HG03066 (cell line): Measurements from ENCODE around the gene TMC2.
"Not testable (repeated sequence)": the region's sequence is repeated elsewhere in the genome, so short reads cannot be mapped to it uniquely, and the experiment has no call there.

Source experiments
- ATAC-seq: cut with Tn5 transposase; IDR thresholded peaks from one replicate; pipeline ENCODE4 v1.9.1; 2021; ENCODE audit warnings: low read depth; ENCODE audit not compliant: unreplicated experiment

TMC2 gene

GRCh38 chr20:2523919-2524708 is 12.3 kb upstream of the TMC2 start:
- ATAC-seq: peak; percentile 88

DNA sequence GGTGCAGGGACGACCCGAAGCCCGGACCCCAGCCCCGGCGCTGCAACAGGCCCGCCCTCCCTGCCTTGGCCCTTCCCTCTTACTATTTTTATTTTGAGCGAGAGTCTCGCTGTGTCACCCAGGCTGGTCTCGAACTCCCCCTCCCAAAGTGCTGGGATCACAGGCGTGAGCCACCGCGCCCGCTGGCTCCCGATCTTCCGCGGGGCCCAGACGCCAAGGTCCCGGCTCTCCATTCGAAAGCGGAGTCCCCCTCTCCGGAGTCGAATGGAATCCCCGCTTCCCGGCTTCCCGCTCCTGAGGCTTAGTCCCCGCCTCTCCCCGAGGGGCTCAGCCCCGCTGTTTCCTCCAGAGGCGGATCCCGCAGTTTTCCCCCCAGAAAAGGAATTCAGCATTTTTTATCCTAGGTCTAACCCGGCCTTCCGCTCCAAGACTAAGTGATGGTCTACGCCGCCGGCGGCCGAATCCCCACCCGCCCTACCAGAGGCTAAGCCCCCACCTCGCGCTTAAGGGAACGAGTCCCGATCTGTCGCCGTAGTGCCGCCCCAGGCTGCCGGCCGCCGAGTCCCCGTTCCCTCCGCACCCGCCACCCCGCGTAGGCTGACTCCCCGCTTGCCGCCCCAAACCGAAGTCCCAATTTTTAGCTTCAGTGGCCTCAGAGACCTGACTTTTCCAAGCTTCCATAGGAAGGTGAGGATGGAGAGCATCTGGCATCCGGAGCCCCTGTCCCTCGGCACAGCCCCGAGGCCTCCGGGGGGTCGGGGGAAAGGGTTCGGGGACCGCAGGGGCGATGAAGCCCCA is 11.5 kb upstream of the TMC2 start:
- ATAC-seq: peak; percentile 38

GRCh38 chr20:2526218-2526583 is 10.2 kb upstream of the TMC2 start:
- ATAC-seq: not testable (repeated sequence)

DNA sequence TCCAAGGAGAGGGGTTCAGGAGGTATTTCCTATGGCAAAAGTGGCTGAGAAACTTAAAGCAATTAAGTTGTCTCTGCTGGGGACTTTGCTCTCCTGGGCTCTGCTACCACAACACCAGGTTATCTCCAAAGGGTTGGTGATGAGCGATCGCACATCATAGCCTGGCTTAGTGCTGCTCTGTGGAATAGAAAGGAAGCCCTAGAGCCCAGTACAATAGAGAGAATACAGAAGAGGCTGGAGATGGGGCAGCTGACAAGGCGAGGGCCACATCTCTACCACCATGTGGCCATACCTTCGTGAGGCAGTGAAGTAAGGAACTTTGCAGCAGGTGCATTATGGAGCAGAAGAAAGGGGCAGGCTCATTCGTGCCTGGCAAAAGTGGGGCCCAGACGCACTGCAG is 8.6 kb upstream of the TMC2 start:
- ATAC-seq: no peak

- ATAC-seq: no peak
These were observed 7.6 kb upstream of the TMC2 start for GRCh38 chr20:2528671-2529271.

DNA sequence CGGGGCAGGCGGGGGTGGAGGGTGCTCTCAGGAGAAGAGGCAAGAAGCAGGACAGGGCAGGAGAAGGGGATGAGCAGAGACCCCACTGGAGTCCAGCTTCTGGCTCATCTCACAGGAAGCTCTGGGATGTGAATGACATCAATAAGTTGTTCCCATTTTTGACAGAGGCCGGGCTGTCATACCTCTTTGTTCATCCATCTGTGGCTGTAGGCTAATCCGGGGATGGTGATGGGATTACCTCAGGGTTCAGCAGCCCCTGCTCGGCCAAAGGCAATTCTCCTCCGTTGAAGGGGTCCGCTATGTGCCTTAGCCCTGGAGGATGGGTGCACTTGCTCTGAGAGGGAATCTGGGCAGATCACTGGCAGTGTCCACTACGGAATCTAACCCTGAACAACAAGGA is 3.3 kb upstream of the TMC2 start:
- no peak for ATAC-seq

DNA sequence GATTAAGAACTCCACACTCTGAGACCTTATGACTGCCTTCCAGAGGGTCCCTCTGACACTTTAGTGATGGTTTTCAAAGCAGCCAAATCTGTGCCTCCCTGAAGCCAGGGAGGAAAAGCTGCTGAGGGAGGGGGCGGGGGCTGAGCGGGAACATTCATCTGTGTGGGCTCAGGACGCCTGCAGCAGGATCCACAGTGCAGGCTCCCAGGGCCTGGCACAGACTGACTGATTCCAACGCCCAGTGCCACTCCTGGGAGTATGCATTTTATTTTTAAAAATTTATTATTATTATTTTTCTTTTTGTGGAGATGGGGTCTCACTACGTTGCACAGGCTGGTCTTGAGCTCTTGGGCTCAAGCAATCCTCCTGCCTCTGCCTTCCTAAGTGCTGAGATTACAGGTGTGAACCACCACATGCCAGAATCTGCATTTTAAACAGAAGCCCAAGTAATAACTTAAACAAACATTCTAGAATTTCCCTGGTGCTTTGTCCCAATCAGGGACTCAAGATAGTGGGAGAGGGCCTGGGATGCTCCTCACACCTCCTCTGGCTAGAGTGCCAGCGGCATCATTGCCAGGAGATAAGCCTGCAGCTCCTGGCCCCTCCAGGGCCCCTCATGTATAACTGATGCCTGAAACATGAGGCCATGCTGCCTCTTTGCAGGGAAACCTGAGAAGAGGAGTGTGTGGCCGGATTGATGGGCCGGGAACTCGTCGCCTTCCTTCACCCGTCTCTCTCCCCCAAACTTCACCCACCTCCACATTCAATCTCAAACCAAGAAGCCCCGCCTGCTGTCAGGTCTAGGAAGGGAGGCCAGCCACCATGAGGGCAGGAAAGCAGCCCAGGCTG is 438 bp upstream of the TMC2 start:
- no peak for ATAC-seq

DNA sequence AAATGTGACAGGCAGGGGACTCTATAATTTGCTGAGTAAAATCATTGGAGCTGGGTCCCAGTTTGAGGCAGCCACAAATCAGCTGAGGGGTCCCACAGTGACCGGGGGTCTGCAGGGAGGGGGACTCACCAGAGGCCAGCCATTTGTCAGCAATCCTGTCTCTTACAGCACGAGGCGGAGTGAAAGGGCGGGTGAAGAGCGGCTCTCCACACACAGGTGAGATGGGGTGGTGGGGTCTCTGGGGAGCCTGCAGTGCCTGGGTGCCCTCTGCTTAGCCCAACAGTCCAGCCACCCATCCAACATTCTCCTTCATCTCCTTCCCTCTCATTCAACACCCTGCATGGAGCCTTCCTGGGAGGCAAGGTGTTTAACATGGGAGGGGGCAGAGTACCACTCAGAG is 728 bp downstream of the TMC2 start:
- no peak for ATAC-seq

DNA sequence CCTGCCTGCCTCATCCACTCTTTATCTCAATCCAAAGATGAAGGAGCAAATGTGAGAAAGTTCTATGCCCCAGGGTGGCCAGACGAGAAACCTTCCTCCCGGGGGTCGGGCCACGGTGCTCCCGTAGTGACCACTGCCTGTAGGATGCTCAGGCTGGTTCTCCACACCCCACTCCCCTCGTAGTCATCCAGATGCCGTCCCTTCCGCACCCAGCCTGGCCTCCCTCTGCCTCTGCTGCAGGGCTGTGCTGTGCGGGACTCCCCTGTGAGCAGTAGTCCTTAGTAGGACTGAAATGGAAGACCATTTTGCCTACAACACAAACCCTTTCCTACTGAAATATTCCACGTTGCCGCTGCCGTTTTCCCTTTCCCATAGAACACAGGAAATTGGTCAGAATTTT is 2.0 kb downstream of the TMC2 start:
- ATAC-seq: no peak

DNA sequence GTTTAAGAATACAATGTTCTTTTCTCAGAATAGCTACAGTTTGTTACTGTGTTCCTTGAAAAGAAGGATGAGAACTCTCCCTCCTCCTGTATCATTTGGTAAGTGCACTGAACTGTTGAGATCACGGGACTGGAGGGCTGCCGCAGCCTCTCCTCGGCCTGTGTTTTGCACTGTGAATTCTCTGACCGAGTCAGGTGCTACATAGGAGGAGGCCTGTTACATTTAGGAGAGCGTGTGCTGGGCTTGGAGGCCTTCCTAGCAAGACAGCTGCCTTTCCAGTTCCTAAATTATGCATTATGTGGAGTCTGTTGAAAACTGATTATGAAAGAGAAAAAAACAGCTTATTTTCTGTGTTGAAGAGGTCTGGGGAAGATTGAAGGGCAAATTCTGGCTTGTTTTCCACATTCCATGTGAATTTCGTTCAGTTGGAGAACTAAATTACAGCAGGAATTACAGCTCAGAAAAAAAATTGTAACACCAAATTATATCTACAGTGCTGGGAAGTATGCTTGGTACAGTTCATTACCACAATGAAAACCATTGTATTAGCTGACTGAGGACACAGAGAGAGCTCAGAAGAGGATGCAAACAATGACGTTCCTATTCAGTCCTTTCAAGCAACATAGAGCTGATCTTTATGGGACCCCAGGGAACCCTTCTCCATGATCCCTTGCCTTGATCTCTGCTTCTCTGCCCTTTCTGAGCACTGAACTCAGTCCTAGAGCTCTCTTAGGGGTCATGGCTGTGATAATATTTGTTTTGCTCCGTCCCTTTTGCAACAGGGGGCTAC is 2.8 kb downstream of the TMC2 start:
- no peak for ATAC-seq

DNA sequence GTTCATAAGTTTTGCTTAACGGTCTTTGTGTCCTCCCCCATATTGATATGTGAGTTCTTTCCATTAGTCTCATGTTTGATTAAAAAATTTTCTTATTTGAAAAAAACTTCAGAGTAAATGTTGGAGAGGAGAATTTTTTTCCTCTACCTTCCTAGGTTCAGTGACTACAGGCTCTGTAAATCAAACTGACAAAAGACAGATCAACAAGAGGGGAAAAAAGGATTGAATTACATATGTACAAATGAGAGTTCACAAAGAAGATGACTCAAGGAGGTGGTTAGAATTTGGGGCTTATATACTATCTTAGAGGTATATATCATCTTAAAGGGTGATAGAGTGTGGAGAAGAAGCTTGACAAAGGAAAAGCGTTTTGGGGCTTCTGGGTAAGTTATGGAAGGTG is 5.6 kb downstream of the TMC2 start:
- no peak for ATAC-seq

DNA sequence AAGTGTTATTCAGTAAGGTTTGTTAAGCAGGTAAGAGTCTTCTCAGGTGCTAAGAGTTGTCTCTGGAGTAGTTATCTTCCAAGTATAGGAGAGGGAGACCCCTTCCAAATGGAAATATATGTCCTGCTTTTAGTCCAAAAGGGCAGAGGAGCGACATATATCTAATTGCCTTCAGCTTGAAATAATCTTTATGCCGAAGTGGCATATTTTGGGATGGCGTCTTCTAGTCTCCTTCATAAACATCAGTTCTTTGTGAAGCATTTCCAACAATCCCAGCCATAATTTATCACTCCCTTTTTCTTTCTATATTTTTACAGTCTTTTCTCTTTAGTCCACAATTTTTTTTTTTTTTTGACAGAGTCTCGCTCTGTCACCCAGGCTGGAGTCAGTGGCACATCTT is 6.0 kb downstream of the TMC2 start:
- no peak for ATAC-seq

GRCh38 chr20:2544211-2544610 is 7.8 kb downstream of the TMC2 start:
- ATAC-seq: no peak

DNA sequence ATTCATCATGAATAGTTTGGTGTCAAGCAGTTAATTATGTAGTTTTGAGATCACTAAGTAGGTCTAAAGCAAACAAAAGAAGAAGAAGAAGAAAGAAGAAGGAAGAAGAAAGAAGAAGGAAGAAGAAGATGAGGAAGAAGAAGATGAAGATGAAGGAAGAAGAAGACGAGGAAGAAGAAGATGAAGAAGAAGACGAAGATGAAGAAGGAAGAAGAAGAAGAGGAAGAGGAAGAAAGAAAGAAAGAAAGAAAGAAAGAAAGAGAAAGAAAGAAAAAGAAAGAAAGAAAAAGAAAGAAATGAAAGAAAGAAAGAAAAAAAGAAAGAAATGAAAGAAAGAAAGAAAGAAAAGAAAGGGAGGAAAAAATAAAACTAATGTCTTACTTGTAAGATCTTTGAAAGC is 9.2 kb downstream of the TMC2 start:
- no peak for ATAC-seq

DNA sequence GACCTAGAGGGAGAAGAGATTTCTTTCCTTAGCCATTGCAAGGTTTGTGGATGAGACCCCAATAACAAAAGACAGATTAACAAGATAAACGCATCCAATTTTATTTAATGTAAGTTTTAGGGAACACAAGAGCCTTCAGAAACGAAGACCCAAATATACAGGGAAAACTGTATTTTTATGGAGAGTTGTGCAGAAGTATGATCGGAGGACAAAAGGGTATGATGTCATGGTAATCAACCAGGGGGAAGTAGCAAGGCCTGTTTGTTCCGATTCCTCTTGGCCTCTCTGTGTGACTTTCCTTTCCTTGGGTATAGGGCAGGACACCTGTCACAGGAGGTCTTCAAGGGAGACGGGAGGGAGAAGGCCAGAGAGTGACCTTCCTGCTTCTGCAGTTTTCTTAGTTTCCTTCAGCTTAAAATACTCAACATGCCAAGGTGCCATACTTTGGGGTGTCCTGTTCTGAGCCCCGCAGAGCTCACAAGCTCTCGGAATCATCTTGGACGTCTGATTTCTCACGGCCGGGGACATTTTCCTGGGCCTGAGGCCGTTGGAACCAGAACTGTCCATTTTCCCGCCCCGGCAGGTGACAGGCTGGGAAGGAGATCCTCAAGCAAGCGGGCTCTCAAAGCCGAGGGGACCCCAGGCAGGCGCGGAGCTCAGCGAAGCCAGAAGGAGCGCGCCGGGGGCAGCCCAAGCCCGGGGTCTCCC is 21.7 kb downstream of the TMC2 start:
- no peak for ATAC-seq

DNA sequence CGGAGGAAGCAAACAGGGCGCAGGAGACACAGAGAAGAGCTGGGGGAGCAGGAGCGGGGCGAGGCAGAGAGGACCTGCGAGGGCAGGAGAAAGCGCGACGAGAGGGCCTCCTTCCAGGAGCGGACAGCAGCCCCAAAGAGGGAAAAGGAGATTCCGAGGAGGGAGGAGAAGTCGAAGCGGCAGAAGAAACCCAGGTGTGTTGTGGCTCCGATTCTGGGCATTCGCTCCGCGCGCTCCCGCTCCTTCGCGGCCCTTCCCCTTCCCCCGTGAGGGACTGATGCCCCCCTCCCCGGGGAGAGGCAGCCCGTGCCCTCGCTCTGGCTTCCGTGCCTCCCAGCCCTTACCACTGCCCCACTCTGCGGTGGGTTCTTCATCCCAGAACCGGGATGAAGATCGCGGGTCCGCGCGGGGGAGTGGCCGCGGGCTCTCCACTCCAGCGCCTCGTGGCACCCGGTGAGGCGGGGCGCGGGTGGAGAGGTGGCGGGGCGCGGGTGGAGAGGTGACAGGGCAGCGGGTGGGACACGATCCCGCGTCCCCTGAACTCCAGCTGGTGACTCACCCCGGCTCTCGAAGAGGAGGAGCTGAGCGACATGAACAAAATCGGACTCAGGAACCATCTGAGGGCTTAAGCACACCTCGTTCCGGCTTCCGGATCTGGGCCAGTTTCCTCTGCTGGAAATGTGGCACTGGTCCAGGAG is 22.4 kb downstream of the TMC2 start:
- ATAC-seq: no peak

DNA sequence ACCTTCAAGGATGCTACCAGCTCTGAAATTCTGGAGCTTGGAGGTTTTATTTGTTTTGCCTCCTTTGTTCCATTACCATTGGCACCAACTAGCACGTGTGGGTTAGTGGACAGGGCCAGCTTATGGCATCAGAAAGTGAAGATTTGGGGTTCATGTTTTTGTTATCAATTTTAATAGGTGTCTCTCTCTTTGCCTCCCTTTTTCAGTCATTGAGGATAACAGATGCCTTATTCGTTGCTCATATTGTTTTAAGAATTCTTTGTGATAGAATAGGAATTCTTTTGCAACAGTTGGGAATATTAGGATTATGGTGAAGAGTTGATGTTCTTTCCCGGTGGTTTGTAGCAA is 22.9 kb downstream of the TMC2 start:
- no peak for ATAC-seq

DNA sequence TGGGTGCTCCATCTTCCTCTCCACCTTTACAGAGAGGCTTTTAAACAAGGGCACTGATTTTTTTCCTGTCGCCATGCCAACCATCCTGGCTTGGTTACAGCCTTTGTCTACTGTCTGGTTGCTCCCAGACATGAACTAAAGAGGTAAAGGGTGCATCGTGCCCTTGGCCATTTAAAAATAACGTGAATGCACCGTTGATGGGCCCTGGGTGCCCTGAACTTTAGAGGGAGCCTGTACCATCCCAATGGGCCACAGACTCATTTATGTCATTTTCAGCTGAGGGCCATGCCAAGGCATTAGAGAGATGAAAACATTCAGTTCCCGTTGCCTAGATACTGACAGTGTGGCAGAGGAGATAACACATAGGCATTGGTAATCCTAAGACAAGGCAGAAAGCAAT is 23.3 kb downstream of the TMC2 start:
- ATAC-seq: no peak

DNA sequence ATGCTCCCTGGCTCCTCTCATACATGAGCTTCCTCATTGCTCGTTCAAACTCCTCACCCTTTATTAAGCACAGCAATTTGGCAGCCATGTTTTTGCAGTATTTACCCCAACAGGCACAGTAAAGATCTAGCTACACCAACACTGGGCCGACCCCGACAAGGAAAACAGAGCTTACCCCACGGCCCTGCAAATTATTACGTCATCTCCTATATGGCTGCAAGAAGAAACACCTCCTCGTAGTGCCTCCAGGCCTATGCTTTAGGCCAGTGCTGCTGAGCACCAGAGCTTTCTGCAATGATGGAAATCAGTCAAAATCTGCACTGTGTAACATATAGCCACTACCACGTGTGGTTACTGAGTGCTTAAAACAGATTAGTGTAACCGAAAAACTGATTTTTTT is 26.7 kb downstream of the TMC2 start:
- no peak for ATAC-seq
